HCT116 (cell line): ENCODE results near the gene CDK19. TPM values are rescaled to one million over a fixed set of nuclear protein-coding genes. Genes with fewer than 3 reads are reported as not detected.
"Not testable (repeated sequence)": the region's sequence is repeated elsewhere in the genome, so short reads cannot be mapped to it uniquely, and the experiment has no call there.

Experiments
- ATAC-seq: fragments of 200-7000 bp; cut with Tn5 transposase; 2 replicates; pipeline ENCODE4 v1.9.1; 2020; ENCODE audit warnings: mild to moderate bottlenecking, moderate library complexity
- BruUV-seq: library from RNA; stranded (reverse); fragments of 400-500 nt; replicated peaks from 2 replicates; lab custom pipeline; 2021; lab: Mats Ljungman, UMichigan
- CTCF ChIA-PET: fragments of 300-600 bp; sonication (Branson Sonifier 250); formaldehyde crosslinking; loops from one replicate; lab custom pipeline; 2021; ENCODE audit warnings: antibody characterized with exemption; lab: Charles Lee
- POLR2A ChIA-PET: fragments of 300-600, 350-600 bp; sonication (Branson Sonifier 250); formaldehyde crosslinking; loops from one replicate; lab custom pipeline; 2021; ENCODE audit warnings: antibody characterized with exemption; lab: Charles Lee
- RAD21 ChIA-PET, 2 experiments: fragments of 300-600 bp; sonication (Branson Sonifier 250); formaldehyde crosslinking; loops; one replicate each; lab custom pipeline; 2023; ENCODE audit warnings: low total read pairs in 2 of 2; ENCODE audit not compliant: uncharacterized antibody in 2 of 2, unreplicated experiment in 2 of 2, low non-redundant PET in 1 of 2; lab: Charles Lee
- DNase-seq: peaks from one replicate; pipeline ENCODE4 v3.0.0-alpha.2; 2010; ENCODE audit warnings: low read depth, low spot score
- H2AFZ ChIP-seq: fragments of 200-600 bp; shearing (Covaris generic), sonication (generic); 2 replicates; pipeline ENCODE4 v1.6.1; 2017; ENCODE audit warnings: low read depth, mixed run types, mixed read lengths, antibody characterized with exemption, low read length; ENCODE audit not compliant: poor library complexity, severe bottlenecking
- H3K27ac ChIP-seq: 2 replicates; pipeline ENCODE4 v1.5.1; 2012; ENCODE audit warnings: low read depth, low read length
- H3K27me3 ChIP-seq: fragments of 200-600 bp; sonication (generic); 2 replicates; pipeline ENCODE4 v1.6.1; 2016; ENCODE audit warnings: mixed run types, low read length, mixed read lengths; ENCODE audit not compliant: insufficient read depth
- H3K36me3 ChIP-seq, 2 experiments: fragments of 200-500 bp in 1 of 2; fragments of 200-600 bp in 1 of 2; sonication (Bioruptor generic) in 1 of 2; sonication (generic) in 1 of 2; 2 replicates each; pipeline versions ENCODE4 v1.5.1 to v1.6.1; 2014 to 2016; ENCODE audit warnings: low read length in 2 of 2, inconsistent platforms in 1 of 2, mixed read lengths in 1 of 2, mixed run types in 1 of 2; ENCODE audit not compliant: insufficient read depth in 2 of 2, control insufficient read depth in 1 of 2
- H3K4me1 ChIP-seq, 2 experiments: fragments of 200-600 bp in 1 of 2; sonication (generic) in 1 of 2; 2 replicates each; pipeline versions ENCODE4 v1.5.1 to v1.6.1; 2012 to 2017; ENCODE audit warnings: low read length in 2 of 2, inconsistent platforms in 1 of 2, mild to moderate bottlenecking in 1 of 2, mixed read lengths in 1 of 2, mixed run types in 1 of 2, moderate library complexity in 1 of 2; ENCODE audit not compliant: insufficient read depth in 2 of 2, control insufficient read depth in 1 of 2
- H3K4me2 ChIP-seq: fragments of 200-600 bp; sonication (generic); 2 replicates; pipeline ENCODE4 v1.6.1; 2017; ENCODE audit warnings: mixed run types, low read length, mixed read lengths
- H3K4me3 ChIP-seq, 2 experiments: fragments of 200-600 bp in 1 of 2; sonication (generic) in 1 of 2; replicated peaks in 1 of 2; 2 replicates each; pipeline ENCODE4 v1.5.1; 2011 to 2016; ENCODE audit warnings: low read length in 2 of 2, control low read depth in 1 of 2, low read depth in 1 of 2, mild to moderate bottlenecking in 1 of 2, mixed read lengths in 1 of 2, mixed run types in 1 of 2
- H3K79me2 ChIP-seq: fragments of 200-600 bp; sonication (generic); 2 replicates; pipeline ENCODE4 v1.6.1; 2017; ENCODE audit warnings: mild to moderate bottlenecking, mixed run types, low read length, moderate library complexity, mixed read lengths; ENCODE audit not compliant: insufficient read depth
- H3K9ac ChIP-seq: fragments of 200-600 bp; sonication (generic); 2 replicates; pipeline ENCODE4 v1.6.1; 2016; ENCODE audit warnings: low read length, mixed read lengths
- H3K9me2 ChIP-seq: fragments of 200-600 bp; sonication (generic), shearing (Covaris generic); 2 replicates; pipeline ENCODE4 v1.6.1; 2017; ENCODE audit warnings: mixed run types, mild to moderate bottlenecking, moderate library complexity; ENCODE audit not compliant: insufficient read depth
- H3K9me3 ChIP-seq, 2 experiments: fragments of 200-500 bp in 1 of 2; fragments of 200-600 bp in 1 of 2; sonication (Bioruptor generic) in 1 of 2; sonication (generic) in 1 of 2; 2 replicates each; pipeline ENCODE4 v1.6.1; 2014 to 2017; ENCODE audit warnings: low read length in 2 of 2, mixed read lengths in 2 of 2, inconsistent platforms in 1 of 2, low read depth in 1 of 2, mild to moderate bottlenecking in 1 of 2, mixed run types in 1 of 2, moderate library complexity in 1 of 2; ENCODE audit not compliant: control insufficient read depth in 1 of 2, insufficient read depth in 1 of 2
- H4K20me1 ChIP-seq: fragments of 200-600 bp; sonication (generic), shearing (Covaris generic); 2 replicates; pipeline ENCODE4 v1.6.1; 2017; ENCODE audit warnings: mixed run types, mild to moderate bottlenecking, moderate library complexity; ENCODE audit not compliant: insufficient read depth
- REST ChIP-seq: IDR thresholded peaks from 2 replicates; pipeline ENCODE4 v1.6.1; 2012; ENCODE audit warnings: low read depth
- intact Hi-C: fragments of 100-400 bp; cut with micrococcal nuclease; formaldehyde crosslinking; loops from 2 replicates; pipeline ENCODE4 v1.10.0; 2022
- total RNA-seq: library from RNA; stranded (reverse); gene quantifications from one replicate; pipeline ENCODE4 v1.2.1, GENCODE V29; 2021; ENCODE audit not compliant: unreplicated experiment

The CDK19 gene
- total RNA-seq, 1 experiment from 2014 or later = 20.0 TPM

DNA sequence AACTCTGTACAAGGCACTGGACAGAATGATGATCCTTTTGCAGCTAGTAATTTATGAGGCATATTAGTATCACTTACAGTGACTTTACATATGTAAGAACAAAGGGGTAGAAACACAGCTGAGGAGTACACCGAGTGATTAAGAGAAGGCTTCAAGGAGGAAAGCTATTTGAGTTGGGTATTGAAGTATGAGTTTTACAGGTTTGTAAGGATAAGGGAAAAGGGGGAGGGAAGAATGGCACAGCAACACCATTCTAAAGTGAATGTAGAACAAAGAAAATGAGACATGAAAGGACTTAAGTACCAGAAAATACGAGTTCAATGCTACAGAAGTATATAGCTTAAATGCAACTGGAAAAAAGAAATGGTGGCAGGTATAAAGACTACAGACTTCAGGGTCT is 5.5 kb downstream of the CDK19 start:
- RAD21 ChIA-PET = no interaction called here
- ATAC-seq (no peak), DNase-seq (no peak)
- H3K36me3 ChIP-seq = no peaks in the 10 kb centered on the region
- CTCF ChIA-PET = no interaction called here
- no peaks in the 10 kb centered on the region for H3K9me3 ChIP-seq
- peaks cover 27% of the 10 kb centered on the region for H3K79me2 ChIP-seq
- peaks cover 5 to 7% of the 10 kb centered on the region in 2 experiments; a peak in 2 of 4 replicates for H3K4me1 ChIP-seq
- no peaks in the 10 kb centered on the region for H4K20me1 ChIP-seq
- H2AFZ ChIP-seq = no peak overlapping the region
- POLR2A ChIA-PET = no interaction called here
- no peak for TF ChIP-seq REST
- no peak overlapping the region for H3K27ac ChIP-seq
- no peak overlapping the region for H3K9ac ChIP-seq
- no peak overlapping the region for H3K4me3 ChIP-seq
- BruUV-seq = no TSS peak
- no peak overlapping the region for H3K4me2 ChIP-seq
- intact Hi-C loops = no loop called here
- no peaks in the 10 kb centered on the region for H3K27me3 ChIP-seq
- H3K9me2 ChIP-seq = no peaks in the 10 kb centered on the region

GRCh38 chr6:110802175-110802574 is 13.1 kb downstream of the CDK19 start:
- H3K4me3 ChIP-seq, H3K36me3 ChIP-seq, H2AFZ ChIP-seq, DNase-seq, H3K9ac ChIP-seq, intact Hi-C loops, H3K79me2 ChIP-seq, H3K4me2 ChIP-seq, H3K27me3 ChIP-seq, H3K4me1 ChIP-seq, H3K27ac ChIP-seq, RAD21 ChIA-PET, ATAC-seq, CTCF ChIA-PET, BruUV-seq, H4K20me1 ChIP-seq, POLR2A ChIA-PET, H3K9me3 ChIP-seq, H3K9me2 ChIP-seq: not testable (repeated sequence)
